ENCODE results near the gene CEACAM7. TPM values are rescaled to one million over a fixed set of nuclear protein-coding genes. Genes with fewer than 3 reads are reported as not detected.

CEACAM7 gene
- total RNA-seq, 1 donor from 2014 or later = 4.4 TPM

GRCh38 chr19:41699231-41699967 lies 11.3 kb upstream of the CEACAM7 start:
- no peak overlapping the region for H3K4me3 Mint-ChIP-seq
- H3K4me1 Mint-ChIP-seq (ENCODE audit: unreplicated experiment) = no peaks in the 10 kb centered on the region
- TF ChIP-seq CTCF (conservative IDR thresholded peaks at IDR 0.05) = no peak
- H3K27ac Mint-ChIP-seq = no peak overlapping the region
- DNase-seq (ENCODE audit: extremely low spot score, unreplicated experiment) = peak; percentile 62
- no peaks in the 10 kb centered on the region for H3K27me3 Mint-ChIP-seq
- peaks cover 9% of the 10 kb centered on the region for H3K9me3 Mint-ChIP-seq
- no peaks in the 10 kb centered on the region for H3K36me3 Mint-ChIP-seq

- no peak for TF ChIP-seq CTCF (conservative IDR thresholded peaks at IDR 0.05)
- Mint-ChIP-seq H3K27me3 (no peaks in the 10 kb centered on the region), H3K36me3 (no peaks in the 10 kb centered on the region), H3K27ac (no peak overlapping the region), H3K9me3 (peaks cover 9% of the 10 kb centered on the region), H3K4me1 (ENCODE audit: unreplicated experiment) (no peaks in the 10 kb centered on the region), H3K4me3 (no peak overlapping the region)
- no peak for DNase-seq (ENCODE audit: extremely low spot score, unreplicated experiment)
Observed at GRCh38 chr19:41698746-41699230, 10.7 kb upstream of the CEACAM7 start.

- Mint-ChIP-seq H3K27me3 (no peaks in the 10 kb centered on the region), H3K4me1 (ENCODE audit: unreplicated experiment) (no peaks in the 10 kb centered on the region), H3K27ac (no peak overlapping the region), H3K4me3 (no peak overlapping the region), H3K9me3 (peaks cover 9% of the 10 kb centered on the region), H3K36me3 (no peaks in the 10 kb centered on the region)
- no peak for TF ChIP-seq CTCF (conservative IDR thresholded peaks at IDR 0.05)
- peak; percentile 58 for DNase-seq (ENCODE audit: extremely low spot score, unreplicated experiment)
Observed at GRCh38 chr19:41697198-41697855, 9.3 kb upstream of the CEACAM7 start.

- Mint-ChIP-seq H3K4me1 (ENCODE audit: unreplicated experiment) (no peaks in the 10 kb centered on the region), H3K27ac (no peak overlapping the region), H3K4me3 (no peak overlapping the region), H3K36me3 (no peaks in the 10 kb centered on the region), H3K27me3 (no peaks in the 10 kb centered on the region), H3K9me3 (peaks cover 11% of the 10 kb centered on the region)
- DNase-seq (ENCODE audit: extremely low spot score, unreplicated experiment) = peak; percentile 42
- TF ChIP-seq CTCF (conservative IDR thresholded peaks at IDR 0.05) = no peak
Observed at GRCh38 chr19:41696402-41697197, 8.5 kb upstream of the CEACAM7 start.

GRCh38 chr19:41695745-41696144 lies 7.7 kb upstream of the CEACAM7 start:
- H3K27me3 Mint-ChIP-seq = no peaks in the 10 kb centered on the region
- no peaks in the 10 kb centered on the region for H3K36me3 Mint-ChIP-seq
- DNase-seq (ENCODE audit: extremely low spot score, unreplicated experiment) = peak; percentile 36
- H3K4me1 Mint-ChIP-seq (ENCODE audit: unreplicated experiment) = no peaks in the 10 kb centered on the region
- peaks cover 19% of the 10 kb centered on the region for H3K9me3 Mint-ChIP-seq
- no peak overlapping the region for H3K27ac Mint-ChIP-seq
- H3K4me3 Mint-ChIP-seq = no peak overlapping the region
- TF ChIP-seq CTCF (conservative IDR thresholded peaks at IDR 0.05) = no peak

Measured in type B pancreatic cell (in vitro differentiated cells).